H9 (cell line): Measurements from ENCODE around the gene AFAP1. TPM values are rescaled to one million over a fixed set of nuclear protein-coding genes. Genes with fewer than 3 reads are reported as not detected.

Source experiments
- DNase-seq: peaks from one replicate; pipeline ENCODE4 v3.0.0-alpha.2; 2017
- H2AFZ ChIP-seq: one replicate; pipeline ENCODE4 v1.6.1; 2013; ENCODE audit warnings: mild to moderate bottlenecking, low read length, control low read depth, moderate library complexity
- H2AK5ac ChIP-seq: 2 replicates; pipeline ENCODE4 v1.6.1; 2013; ENCODE audit warnings: low read length, control low read depth, mixed read lengths; ENCODE audit not compliant: insufficient read length
- H2BK120ac ChIP-seq: one replicate; pipeline ENCODE4 v1.6.1; 2013; ENCODE audit warnings: low read depth, mild to moderate bottlenecking, low read length, control low read depth, inconsistent platforms; ENCODE audit not compliant: poor library complexity, severe bottlenecking
- H2BK12ac ChIP-seq: 2 replicates; pipeline ENCODE4 v1.6.1; 2013; ENCODE audit warnings: low read length, control low read depth, mixed read lengths, low read depth; ENCODE audit not compliant: insufficient read length
- H2BK15ac ChIP-seq: 2 replicates; pipeline ENCODE4 v1.6.1; 2013; ENCODE audit warnings: low read depth, low read length, control low read depth
- H2BK20ac ChIP-seq: one replicate; pipeline ENCODE4 v1.6.1; 2013; ENCODE audit warnings: low read depth, mild to moderate bottlenecking, low read length, control low read depth, inconsistent platforms; ENCODE audit not compliant: poor library complexity, severe bottlenecking
- H2BK5ac ChIP-seq: 2 replicates; pipeline ENCODE4 v1.6.1; 2013; ENCODE audit warnings: low read length, control low read depth, mixed read lengths; ENCODE audit not compliant: insufficient read length
- H3K14ac ChIP-seq: 2 replicates; pipeline ENCODE4 v1.6.1; 2013; ENCODE audit warnings: low read length, control low read depth; ENCODE audit not compliant: insufficient read depth
- H3K18ac ChIP-seq: 2 replicates; pipeline ENCODE4 v1.6.1; 2013; ENCODE audit warnings: low read depth, mild to moderate bottlenecking, mixed read lengths, low read length, control low read depth; ENCODE audit not compliant: insufficient read length
- H3K23ac ChIP-seq: 2 replicates; pipeline ENCODE4 v1.6.1; 2013; ENCODE audit warnings: low read length, control low read depth, mixed read lengths, low read depth; ENCODE audit not compliant: insufficient read length
- H3K23me2 ChIP-seq: 2 replicates; pipeline ENCODE4 v1.6.1; 2013; ENCODE audit warnings: low read depth, mild to moderate bottlenecking, mixed read lengths, low read length, control low read depth; ENCODE audit not compliant: insufficient read length, poor library complexity, severe bottlenecking
- H3K27ac ChIP-seq: 2 replicates; pipeline ENCODE4 v1.5.1; 2013; ENCODE audit warnings: low read length, control low read depth, mixed read lengths, low read depth; ENCODE audit not compliant: insufficient read length
- H3K27me3 ChIP-seq: 2 replicates; pipeline ENCODE4 v1.6.1; 2013; ENCODE audit warnings: low read length, control low read depth, inconsistent platforms; ENCODE audit not compliant: insufficient read depth
- H3K4ac ChIP-seq: 2 replicates; pipeline ENCODE4 v1.6.1; 2013; ENCODE audit warnings: low read depth, mild to moderate bottlenecking, control low read depth, inconsistent platforms, low read length, moderate library complexity
- H3K4me1 ChIP-seq: 2 replicates; pipeline ENCODE4 v1.6.1; 2013; ENCODE audit warnings: low read length, control low read depth, inconsistent platforms; ENCODE audit not compliant: insufficient read depth
- H3K4me2 ChIP-seq: 2 replicates; pipeline ENCODE4 v1.6.1; 2013; ENCODE audit warnings: low read length, control low read depth, mixed read lengths; ENCODE audit not compliant: insufficient read length, insufficient read depth
- H3K56ac ChIP-seq: 2 replicates; pipeline ENCODE4 v1.6.1; 2013; ENCODE audit warnings: low read depth, mild to moderate bottlenecking, mixed read lengths, low read length, control low read depth; ENCODE audit not compliant: insufficient read length
- H3K79me1 ChIP-seq: 2 replicates; pipeline ENCODE4 v1.6.1; 2013; ENCODE audit warnings: low read depth, mild to moderate bottlenecking, moderate library complexity, low read length, control low read depth, inconsistent platforms; ENCODE audit not compliant: insufficient read depth, poor library complexity, severe bottlenecking
- H3K79me2 ChIP-seq: 2 replicates; pipeline ENCODE4 v1.6.1; 2013; ENCODE audit warnings: low read length, control low read depth, inconsistent platforms; ENCODE audit not compliant: insufficient read depth
- H3K9ac ChIP-seq: 2 replicates; pipeline ENCODE4 v1.6.1; 2013; ENCODE audit warnings: low read length, control low read depth, mixed read lengths; ENCODE audit not compliant: insufficient read length; ENCODE audit errors: extremely low read depth
- H3K9me3 ChIP-seq: one replicate; pipeline ENCODE4 v1.6.1; 2013; ENCODE audit warnings: low read depth, low read length, inconsistent platforms; ENCODE audit not compliant: control insufficient read depth
- H3T11ph ChIP-seq: one replicate; pipeline ENCODE4 v1.6.1; 2013; ENCODE audit warnings: mild to moderate bottlenecking, low read length, control low read depth, inconsistent platforms
- H4K20me1 ChIP-seq: one replicate; pipeline ENCODE4 v1.6.1; 2013; ENCODE audit not compliant: control insufficient read depth, insufficient read length, insufficient read depth
- H4K5ac ChIP-seq: 2 replicates; pipeline ENCODE4 v1.6.1; 2013; ENCODE audit warnings: low read depth, mild to moderate bottlenecking, mixed read lengths, low read length, control low read depth; ENCODE audit not compliant: insufficient read length
- H4K8ac ChIP-seq: replicated peaks from 2 replicates; pipeline ENCODE4 v1.6.1; 2013; ENCODE audit warnings: low read length, control low read depth, mixed read lengths, low read depth; ENCODE audit not compliant: insufficient read length
- H4K91ac ChIP-seq: 2 replicates; pipeline ENCODE4 v1.6.1; 2013; ENCODE audit warnings: low read depth, mild to moderate bottlenecking, moderate library complexity, mixed read lengths, low read length, control low read depth; ENCODE audit not compliant: insufficient read length
- H3K27ac Mint-ChIP-seq, 3 experiments: 2 replicates in 2 of 3; 3 replicates in 1 of 3; pipeline ENCODE4 v1.8.0; 2020 to 2021; ENCODE audit warnings: mixed read lengths in 3 of 3, mild to moderate bottlenecking in 1 of 3, moderate library complexity in 1 of 3
- H3K27me3 Mint-ChIP-seq: 2 replicates; pipeline ENCODE4 v1.8.0; 2021; ENCODE audit warnings: low read depth, mild to moderate bottlenecking, moderate library complexity, mixed read lengths
- H3K36me3 Mint-ChIP-seq, 3 experiments: 2 replicates in 2 of 3; 3 replicates in 1 of 3; pipeline ENCODE4 v1.8.0; 2020 to 2021; ENCODE audit warnings: low read depth in 3 of 3, mixed read lengths in 3 of 3; ENCODE audit not compliant: insufficient read depth in 1 of 3
- H3K4me1 Mint-ChIP-seq, 2 experiments: 2 replicates each; pipeline ENCODE4 v1.8.0; 2020; ENCODE audit warnings: mixed read lengths in 2 of 2
- H3K4me3 Mint-ChIP-seq, 2 experiments: 2 replicates in 1 of 2; 3 replicates in 1 of 2; pipeline ENCODE4 v1.8.0; 2020 to 2021; ENCODE audit warnings: mild to moderate bottlenecking in 2 of 2, mixed read lengths in 2 of 2, moderate library complexity in 1 of 2
- H3K9me3 Mint-ChIP-seq, 2 experiments: 2 replicates in 1 of 2; 3 replicates in 1 of 2; pipeline ENCODE4 v1.8.0; 2020; ENCODE audit warnings: mild to moderate bottlenecking in 2 of 2, mixed read lengths in 2 of 2, moderate library complexity in 1 of 2
- CTCF ChIP-seq: fragments of 200-600 bp; sonication (generic); conservative IDR thresholded peaks from 3 replicates; pipeline ENCODE4 v1.8.0; 2021; ENCODE audit warnings: antibody characterized with exemption, mild to moderate bottlenecking
- WGBS: extraction: QIAGEN DNeasy Blood & Tissue Kit; methylation state at CpG from one replicate; pipeline ENCODE4 v1.1.7; 2013; ENCODE audit warnings: missing lambda C conversion rate, low lambda C conversion rate, mixed read lengths; ENCODE audit not compliant: insufficient read length; ENCODE audit errors: extremely low coverage; 5-methylcytosine and 5-hydroxymethylcytosine counted together
- total RNA-seq: library from RNA; stranded (reverse); gene quantifications from 2 replicates; pipeline ENCODE4 v1.2.1, GENCODE V29; 2021

AFAP1 gene
- total RNA-seq, 1 experiment from 2014 or later, result 6.5 TPM

GRCh38 chr4:7824218-7824617 is 115.4 kb downstream of the AFAP1 start:
- H3K23ac ChIP-seq, result no peak overlapping the region
- Mint-ChIP-seq H3K4me3 (no peak overlapping the region), H3K9me3 (peaks cover 0 to 8% of the 10 kb centered on the region in 2 experiments; a peak in 2 of 5 replicates), H3K36me3 (peaks cover 8 to 17% (median 14%) of the 10 kb centered on the region in 3 experiments), H3K4me1 (peaks cover 61 to 67% of the 10 kb centered on the region in 2 experiments), H3K27me3 (no peaks in the 10 kb centered on the region), H3K27ac (peak overlapping the region in 1 of 3 experiments; percentile 13; a peak in 1 of 7 replicates)
- no peaks in the 10 kb centered on the region for H3K79me1 ChIP-seq
- no peaks in the 10 kb centered on the region for H3K27me3 ChIP-seq
- H2AK5ac ChIP-seq, result no peak overlapping the region
- no peaks in the 10 kb centered on the region for H3K23me2 ChIP-seq
- DNase-seq, result no peak
- H3K79me2 ChIP-seq, result 0 out of 2 replicates have a peak, but pooled peaks cover 1% of the 10 kb centered on the region
- no peak overlapping the region for H3K4me2 ChIP-seq
- no peaks in the 10 kb centered on the region for H4K20me1 ChIP-seq
- no peak overlapping the region for H3K4ac ChIP-seq
- H2BK120ac ChIP-seq, result no peak overlapping the region
- no peak overlapping the region for H4K91ac ChIP-seq
- H3K56ac ChIP-seq, result no peak overlapping the region
- H3K9me3 ChIP-seq, result no peaks in the 10 kb centered on the region
- no peak overlapping the region for H2BK15ac ChIP-seq
- no peak overlapping the region for H3K27ac ChIP-seq
- H2BK12ac ChIP-seq, result no peak overlapping the region
- peaks cover 6% of the 10 kb centered on the region; the same call in 1 of the 2 replicates for H3K4me1 ChIP-seq
- H2AFZ ChIP-seq, result no peak overlapping the region
- no peak overlapping the region for H2BK20ac ChIP-seq
- H3K14ac ChIP-seq, result no peak overlapping the region
- WGBS, result no CpG with 5 or more reads among the region's 5 CpGs
- no peak for TF ChIP-seq CTCF
- H4K5ac ChIP-seq, result no peak overlapping the region
- no peak overlapping the region for H3T11ph ChIP-seq
- H4K8ac ChIP-seq, result no peak overlapping the region
- no peak overlapping the region for H3K9ac ChIP-seq
- no peak overlapping the region for H2BK5ac ChIP-seq
- no peak overlapping the region for H3K18ac ChIP-seq
